SIG-M5 treated with dmso at 0.1 percent for 504 hours (cell line): Measurements from ENCODE around the gene BEND7.
"Not testable (repeated sequence)": the region's sequence is repeated elsewhere in the genome, so short reads cannot be mapped to it uniquely, and the experiment has no call there.

Source experiments
- DNase-seq: peaks from one replicate; lab custom pipeline; 2025; ENCODE audit not compliant: unreplicated experiment; lab: John Stamatoyannopoulos, UW

The BEND7 gene

GRCh38 chr10:13422800-13423199 lies 106.0 kb downstream of the BEND7 start:
- no peak for DNase-seq

DNA sequence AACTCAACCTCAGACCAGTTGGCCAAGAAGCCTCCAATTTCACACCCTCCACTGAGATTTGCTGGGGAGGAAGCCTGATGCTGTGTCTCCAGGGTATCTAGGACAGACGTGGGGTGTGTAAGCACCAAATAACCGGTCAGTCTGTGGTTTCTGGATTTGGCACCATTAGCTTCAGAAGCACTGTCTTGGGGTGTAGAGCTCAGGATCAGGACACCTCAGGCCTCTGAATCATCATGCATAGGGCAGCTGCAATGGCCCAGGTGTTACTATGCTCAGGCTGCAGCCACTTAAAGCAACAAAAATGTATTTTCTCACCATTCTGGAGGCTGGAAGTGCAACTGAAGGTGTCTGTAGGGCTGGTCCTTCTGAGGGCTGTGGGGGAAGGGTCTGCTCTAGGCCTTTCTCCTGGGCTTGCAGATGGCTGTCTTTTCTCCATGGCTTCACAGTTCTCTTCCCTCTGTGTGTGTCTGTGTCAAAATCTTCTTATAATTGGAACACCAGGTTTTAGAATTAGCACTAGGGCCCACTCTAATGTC lies 107.4 kb downstream of the BEND7 start:
- DNase-seq = no peak

- DNase-seq = no peak
These were observed 108.1 kb downstream of the BEND7 start for GRCh38 chr10:13420532-13421307.

DNA sequence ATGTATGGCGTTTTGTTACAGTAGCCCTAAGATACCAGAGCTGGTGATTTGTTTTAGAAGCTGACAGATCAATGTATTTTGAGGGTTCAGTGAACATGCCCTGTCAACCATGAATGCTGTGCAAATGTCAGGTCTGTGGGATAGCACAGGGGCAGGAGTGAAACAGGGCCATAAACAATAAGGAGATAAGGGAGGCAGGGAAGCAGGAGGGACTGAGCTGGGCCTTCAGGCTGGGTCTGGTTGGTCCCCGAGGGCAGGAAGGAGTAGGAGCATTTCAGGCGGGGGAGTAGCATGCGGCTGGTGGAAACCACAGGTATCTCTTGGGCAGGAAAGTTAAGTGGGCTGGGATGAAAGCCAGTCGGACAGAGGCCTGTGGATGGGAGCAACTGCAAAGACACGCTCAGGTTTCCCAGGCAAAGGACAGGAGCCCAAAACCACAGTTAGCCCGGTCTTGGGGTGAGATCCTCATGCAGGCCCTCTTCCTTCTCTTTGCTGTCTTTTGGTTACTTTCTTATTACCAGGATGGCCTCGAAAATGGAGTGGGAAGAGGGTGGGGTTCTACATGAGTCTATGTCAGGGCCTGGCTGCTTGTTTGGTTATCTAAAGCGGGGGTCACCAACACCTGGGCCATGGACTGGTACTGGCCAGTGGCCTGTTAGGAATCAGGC lies 111.2 kb downstream of the BEND7 start:
- no peak for DNase-seq

- no peak for DNase-seq
These were observed 112.1 kb downstream of the BEND7 start for GRCh38 chr10:13416760-13417159.

DNA sequence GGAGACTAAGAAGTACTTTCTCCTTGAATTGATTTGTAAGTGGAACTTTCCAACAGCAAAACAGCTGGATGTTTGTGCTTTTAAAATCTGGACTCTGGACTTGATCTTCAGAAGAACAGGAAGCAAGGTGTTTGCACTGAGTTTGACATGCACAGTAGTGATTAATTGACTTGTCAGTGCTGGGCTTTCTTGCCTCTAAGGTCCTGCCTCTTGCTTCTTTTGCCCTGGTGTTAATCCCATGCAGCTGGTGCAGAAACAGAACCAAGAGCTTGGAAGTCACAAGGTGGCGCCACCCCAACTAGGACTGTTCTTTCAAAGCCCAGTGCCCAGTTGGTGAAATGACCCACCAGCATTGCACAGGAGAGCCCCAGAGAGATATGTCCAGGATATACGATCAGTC lies 114.0 kb downstream of the BEND7 start:
- DNase-seq = no peak

GRCh38 chr10:13414137-13414536 lies 114.7 kb downstream of the BEND7 start:
- no peak for DNase-seq

GRCh38 chr10:13412894-13413293 lies 115.9 kb downstream of the BEND7 start:
- no peak for DNase-seq

GRCh38 chr10:13404791-13405190 lies 124.0 kb downstream of the BEND7 start:
- no peak for DNase-seq

GRCh38 chr10:13404305-13404759 lies 124.5 kb downstream of the BEND7 start:
- DNase-seq = no peak

DNA sequence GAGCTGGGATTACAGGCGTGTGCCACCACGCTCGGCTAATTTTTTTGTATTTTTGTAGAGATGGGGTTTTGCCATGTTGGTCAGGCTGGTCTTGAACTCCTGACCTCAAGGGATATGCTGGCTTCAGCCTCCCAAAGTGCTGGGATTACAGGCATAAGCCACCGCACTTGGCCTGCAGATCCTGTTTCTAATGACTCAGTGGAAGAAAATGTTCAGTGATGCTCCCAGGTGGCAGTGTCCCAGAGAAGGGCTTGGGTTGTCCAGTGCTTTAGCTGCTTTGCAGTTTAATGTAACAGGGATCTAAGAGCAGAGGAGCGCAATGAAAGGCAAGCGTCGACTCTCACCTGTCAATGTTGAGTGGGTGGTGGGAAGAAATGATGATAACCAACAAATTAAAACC lies 125.4 kb downstream of the BEND7 start:
- not testable (repeated sequence) for DNase-seq

- DNase-seq = no peak
These were observed 126.8 kb downstream of the BEND7 start for GRCh38 chr10:13402021-13402420.

DNA sequence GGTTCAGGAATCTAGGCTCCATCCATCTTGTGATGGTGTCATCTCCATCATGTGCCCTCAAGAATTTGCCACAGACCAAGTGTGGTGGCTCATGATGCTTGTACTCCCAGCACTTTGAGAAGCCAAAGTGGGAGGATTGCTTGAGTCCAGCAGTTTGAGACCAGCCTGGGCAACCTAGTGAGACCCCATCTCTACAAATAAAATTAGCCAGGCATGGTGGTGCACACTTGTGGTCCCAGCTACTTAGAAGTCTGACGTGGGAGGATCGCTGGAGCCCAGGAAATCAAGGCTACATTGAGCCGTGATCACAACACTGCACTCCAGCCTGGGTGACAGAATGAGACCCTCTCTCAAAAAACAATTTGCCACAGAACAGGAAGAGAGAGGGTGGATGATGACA lies 127.7 kb downstream of the BEND7 start:
- DNase-seq = no peak

- no peak for DNase-seq
These were observed 128.4 kb downstream of the BEND7 start for GRCh38 chr10:13400196-13400965.

- no peak for DNase-seq
These were observed 129.1 kb downstream of the BEND7 start for GRCh38 chr10:13399752-13400151.

GRCh38 chr10:13399236-13399635 lies 129.6 kb downstream of the BEND7 start:
- no peak for DNase-seq

DNA sequence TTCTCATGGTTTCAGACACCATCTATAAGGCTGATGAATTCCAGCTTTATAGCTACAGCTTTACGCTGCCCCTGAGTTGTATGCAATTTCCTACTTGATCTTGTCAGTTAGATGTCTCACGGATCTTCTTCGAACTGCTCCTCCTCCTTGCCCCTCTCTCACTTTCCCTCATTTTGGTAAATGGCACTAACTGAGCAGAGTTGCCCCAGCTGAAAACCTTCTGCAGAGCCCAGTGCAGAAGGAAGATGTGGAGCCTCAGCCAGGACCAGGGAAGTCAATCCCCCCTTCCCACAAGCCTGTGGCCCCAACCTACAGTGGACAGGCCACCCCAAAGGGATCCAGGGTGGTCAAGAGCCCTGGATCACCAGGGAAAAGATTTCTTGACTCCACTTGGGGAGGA lies 131.8 kb downstream of the BEND7 start:
- no peak for DNase-seq

DNA sequence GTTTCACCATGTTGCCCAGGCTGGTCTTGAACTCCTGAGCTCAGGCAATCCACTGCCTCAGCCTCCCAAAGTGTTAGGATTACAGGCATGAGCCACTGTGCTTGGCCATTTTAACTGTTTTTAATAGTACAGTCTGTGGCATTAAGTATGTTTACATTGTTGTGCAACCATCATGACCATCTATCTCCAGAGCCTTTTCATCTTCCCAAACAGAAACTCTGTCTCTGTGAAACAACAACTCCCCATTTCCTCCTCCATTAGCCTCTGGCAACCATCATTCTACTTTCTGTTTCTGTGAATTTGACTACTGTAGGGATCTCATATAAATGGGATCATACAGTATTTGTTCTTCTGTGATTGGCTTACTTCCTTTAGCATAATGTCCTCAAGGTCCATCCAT lies 132.4 kb downstream of the BEND7 start:
- DNase-seq = no peak

DNA sequence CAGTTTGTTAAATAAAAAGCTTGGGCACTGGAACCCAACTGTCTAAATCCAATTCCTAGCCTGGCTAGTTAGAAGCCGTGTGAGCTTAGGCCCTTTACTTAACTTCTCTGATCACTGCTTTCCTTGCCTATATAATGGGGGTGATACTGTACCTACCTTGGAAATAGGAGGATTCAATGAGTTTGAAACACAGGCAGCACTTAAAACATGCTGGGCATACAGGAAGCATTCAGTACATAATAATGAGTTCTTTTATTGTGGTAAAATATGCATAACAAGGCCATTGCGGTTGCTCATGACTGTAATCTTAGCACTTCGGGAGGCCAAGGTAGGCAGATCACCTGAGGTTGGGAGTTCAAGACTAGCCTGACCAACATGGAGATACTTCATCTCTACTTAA lies 133.3 kb downstream of the BEND7 start:
- DNase-seq = no peak

DNA sequence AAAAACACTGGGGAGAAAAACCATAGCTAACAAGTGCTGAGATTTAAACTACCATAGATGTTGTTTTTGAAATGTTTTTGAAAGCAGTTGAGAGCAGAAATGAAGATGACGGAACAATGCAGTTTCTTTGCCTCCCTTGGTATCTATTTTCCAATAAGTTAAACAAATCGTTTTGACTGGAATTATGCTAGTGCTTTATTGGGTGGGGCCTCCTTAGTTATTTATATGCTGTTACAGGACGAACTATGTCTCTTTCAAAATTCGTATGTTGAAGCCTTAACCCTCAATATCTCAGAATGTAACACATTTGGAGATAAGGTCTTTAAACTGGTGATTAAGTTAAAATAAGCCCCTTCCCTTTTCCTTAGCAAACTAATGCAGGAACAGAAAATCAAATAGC lies 135.2 kb downstream of the BEND7 start:
- DNase-seq = no peak

DNA sequence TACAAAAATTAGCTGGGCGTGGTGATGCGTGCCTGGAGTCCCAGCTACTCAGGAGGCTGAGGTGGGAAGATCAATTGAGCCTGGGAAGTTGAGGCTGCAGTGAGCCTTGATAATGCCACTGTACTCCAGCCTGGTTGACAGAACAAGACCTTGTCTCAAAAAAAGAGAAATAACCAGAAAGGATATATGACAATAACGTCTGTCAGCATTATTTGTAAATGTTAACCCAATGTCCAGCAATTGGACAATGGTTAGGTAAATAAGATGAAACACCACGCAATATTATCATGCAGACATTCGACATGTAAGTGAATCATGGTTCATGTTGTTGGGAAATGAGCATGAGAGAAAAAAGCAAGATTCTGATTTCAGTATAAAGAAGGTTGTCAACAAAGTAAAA lies 136.1 kb downstream of the BEND7 start:
- DNase-seq = no peak
